ENCODE data around the gene ELAC2. TPM values are rescaled to one million over a fixed set of nuclear protein-coding genes. Genes with fewer than 3 reads are reported as not detected.

The ELAC2 gene, protein sequence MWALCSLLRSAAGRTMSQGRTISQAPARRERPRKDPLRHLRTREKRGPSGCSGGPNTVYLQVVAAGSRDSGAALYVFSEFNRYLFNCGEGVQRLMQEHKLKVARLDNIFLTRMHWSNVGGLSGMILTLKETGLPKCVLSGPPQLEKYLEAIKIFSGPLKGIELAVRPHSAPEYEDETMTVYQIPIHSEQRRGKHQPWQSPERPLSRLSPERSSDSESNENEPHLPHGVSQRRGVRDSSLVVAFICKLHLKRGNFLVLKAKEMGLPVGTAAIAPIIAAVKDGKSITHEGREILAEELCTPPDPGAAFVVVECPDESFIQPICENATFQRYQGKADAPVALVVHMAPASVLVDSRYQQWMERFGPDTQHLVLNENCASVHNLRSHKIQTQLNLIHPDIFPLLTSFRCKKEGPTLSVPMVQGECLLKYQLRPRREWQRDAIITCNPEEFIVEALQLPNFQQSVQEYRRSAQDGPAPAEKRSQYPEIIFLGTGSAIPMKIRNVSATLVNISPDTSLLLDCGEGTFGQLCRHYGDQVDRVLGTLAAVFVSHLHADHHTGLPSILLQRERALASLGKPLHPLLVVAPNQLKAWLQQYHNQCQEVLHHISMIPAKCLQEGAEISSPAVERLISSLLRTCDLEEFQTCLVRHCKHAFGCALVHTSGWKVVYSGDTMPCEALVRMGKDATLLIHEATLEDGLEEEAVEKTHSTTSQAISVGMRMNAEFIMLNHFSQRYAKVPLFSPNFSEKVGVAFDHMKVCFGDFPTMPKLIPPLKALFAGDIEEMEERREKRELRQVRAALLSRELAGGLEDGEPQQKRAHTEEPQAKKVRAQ
- 32.5 and 72.1 TPM in 2 replicates for total RNA-seq

DNA sequence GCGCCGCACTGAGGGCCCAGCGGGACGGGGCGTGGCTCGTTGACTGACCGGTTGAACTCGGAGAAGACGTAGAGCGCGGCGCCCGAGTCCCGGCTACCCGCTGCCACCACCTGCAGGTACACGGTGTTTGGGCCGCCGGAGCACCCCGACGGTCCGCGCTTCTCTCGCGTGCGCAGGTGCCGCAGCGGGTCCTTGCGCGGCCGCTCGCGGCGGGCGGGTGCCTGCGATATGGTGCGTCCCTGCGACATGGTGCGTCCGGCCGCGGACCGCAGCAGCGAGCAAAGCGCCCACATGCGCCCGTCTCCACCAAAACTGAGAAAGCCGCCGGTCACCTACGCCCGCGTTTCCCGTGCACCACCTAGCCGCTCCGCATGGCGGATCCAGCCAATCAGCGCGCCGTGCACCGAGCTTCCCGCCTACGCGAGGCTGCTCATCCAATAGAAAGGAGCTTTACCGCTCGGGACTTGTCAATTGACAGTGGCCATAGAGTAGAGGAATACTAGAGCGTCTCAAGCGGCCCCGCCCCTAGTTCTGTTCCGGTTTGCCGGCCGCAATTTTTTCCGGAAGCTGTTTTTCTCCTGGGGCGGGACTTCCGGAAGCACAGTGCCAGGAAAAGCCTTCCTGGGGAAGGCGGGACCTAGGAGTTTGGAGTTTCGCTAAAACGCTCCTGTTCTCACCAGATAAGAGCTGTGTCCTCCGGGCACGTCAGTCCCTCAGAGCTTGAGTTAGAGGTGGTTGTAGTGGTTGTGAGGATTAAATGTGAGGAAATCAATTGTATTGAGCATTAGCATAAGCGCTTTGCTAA lies at the start of gene ELAC2:
TSS of gene ELAC2 (minus strand) at position 373 of the 805 bp plus-strand sequence. CDS start at position 293, 80 bp downstream.

Other genes with a start within 250 kb of the ELAC2 start
- 5.6 and 6.0 TPM in 2 replicates for gene ARHGAP44, start 228.5 kb downstream of the ELAC2 start, total RNA-seq